ENCODE measurements around the gene FA2H. TPM values are rescaled to one million over a fixed set of nuclear protein-coding genes. Genes with fewer than 3 reads are reported as not detected.
"Not testable (repeated sequence)": the region's sequence is repeated elsewhere in the genome, so short reads cannot be mapped to it uniquely, and the experiment has no call there.

Gene FA2H
- total RNA-seq, 2 donors from 2014 or later: 2.1 to 2.4 TPM

DNA sequence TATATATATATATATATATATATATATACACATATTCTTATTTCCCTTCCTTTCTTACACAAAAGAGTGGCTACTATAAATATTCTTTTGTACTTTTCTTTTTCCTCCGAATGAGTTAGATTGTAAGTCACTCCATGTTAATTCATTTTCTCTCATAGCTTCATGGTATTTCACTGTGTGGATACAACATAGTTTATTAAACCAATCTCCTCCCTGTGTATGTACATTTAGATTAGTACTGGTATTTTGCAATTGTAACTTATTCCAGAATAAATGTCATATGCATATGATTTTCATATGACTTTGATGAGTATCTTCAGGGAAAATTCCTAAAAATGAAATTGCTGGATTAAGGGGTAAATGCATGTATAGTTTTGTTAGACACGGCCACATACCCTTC is 20.0 kb upstream of the FA2H start:
- Mint-ChIP-seq H3K27me3 (ENCODE audit: insufficient read depth) (no peaks in the 10 kb centered on the region), H3K4me3 (no peak overlapping the region), H3K9me3 (peaks cover 37% of the 10 kb centered on the region), H3K27ac (no peak overlapping the region), H3K4me1 (no peaks in the 10 kb centered on the region), H3K36me3 (ENCODE audit: low read depth) (peaks cover 2% of the 10 kb centered on the region)
- no peaks in the 10 kb centered on the region for H3K4me1 ChIP-seq (ENCODE audit: control insufficient read depth, insufficient read depth, low read length)
- H3K36me3 ChIP-seq (ENCODE audit: control insufficient read depth, insufficient read depth, low read length): no peaks in the 10 kb centered on the region
- no peak overlapping the region for H3K27ac ChIP-seq (ENCODE audit: low read depth, low read length)
- no peaks in the 10 kb centered on the region for H3K27me3 ChIP-seq (ENCODE audit: control insufficient read depth, insufficient read depth, low read length, poor library complexity, severe bottlenecking)
- TF ChIP-seq, protein P1, sequence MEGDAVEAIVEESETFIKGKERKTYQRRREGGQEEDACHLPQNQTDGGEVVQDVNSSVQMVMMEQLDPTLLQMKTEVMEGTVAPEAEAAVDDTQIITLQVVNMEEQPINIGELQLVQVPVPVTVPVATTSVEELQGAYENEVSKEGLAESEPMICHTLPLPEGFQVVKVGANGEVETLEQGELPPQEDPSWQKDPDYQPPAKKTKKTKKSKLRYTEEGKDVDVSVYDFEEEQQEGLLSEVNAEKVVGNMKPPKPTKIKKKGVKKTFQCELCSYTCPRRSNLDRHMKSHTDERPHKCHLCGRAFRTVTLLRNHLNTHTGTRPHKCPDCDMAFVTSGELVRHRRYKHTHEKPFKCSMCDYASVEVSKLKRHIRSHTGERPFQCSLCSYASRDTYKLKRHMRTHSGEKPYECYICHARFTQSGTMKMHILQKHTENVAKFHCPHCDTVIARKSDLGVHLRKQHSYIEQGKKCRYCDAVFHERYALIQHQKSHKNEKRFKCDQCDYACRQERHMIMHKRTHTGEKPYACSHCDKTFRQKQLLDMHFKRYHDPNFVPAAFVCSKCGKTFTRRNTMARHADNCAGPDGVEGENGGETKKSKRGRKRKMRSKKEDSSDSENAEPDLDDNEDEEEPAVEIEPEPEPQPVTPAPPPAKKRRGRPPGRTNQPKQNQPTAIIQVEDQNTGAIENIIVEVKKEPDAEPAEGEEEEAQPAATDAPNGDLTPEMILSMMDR (conservative IDR thresholded peaks at IDR 0.05): no peak
- H3K9me3 ChIP-seq (ENCODE audit: control insufficient read depth, low read length): peaks cover 42% of the 10 kb centered on the region
- 100% methylated on average over 1 of the region's 2 CpGs; no CpG with 5 or more reads in 1 of the 2 experiments for WGBS, 2 experiments (ENCODE audit: insufficient coverage in 1 of 2, insufficient read length in 1 of 2)
- H3K9ac ChIP-seq (ENCODE audit: extremely low read depth, low read length, poor library complexity, severe bottlenecking): no peak overlapping the region
- no peak overlapping the region for H3K4me3 ChIP-seq (ENCODE audit: low read length)
- no peak for DNase-seq

DNA sequence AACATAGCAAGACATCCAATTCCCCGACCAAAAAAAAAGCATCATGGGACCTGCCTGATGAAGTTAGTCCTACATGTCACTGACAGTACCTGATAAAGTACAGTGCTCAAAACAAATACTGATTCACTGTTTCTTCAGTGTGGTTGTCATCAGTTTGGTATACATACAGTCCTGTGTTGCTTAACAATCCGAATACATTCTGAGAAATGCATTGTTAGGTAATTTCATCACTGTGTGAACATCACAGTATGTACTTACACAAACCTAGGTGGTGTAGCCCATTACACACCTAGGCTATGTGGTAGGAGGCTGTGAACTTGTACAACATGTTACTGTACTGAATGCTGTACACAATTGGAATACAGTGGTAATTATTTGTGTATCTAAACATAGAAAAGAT is 19.0 kb upstream of the FA2H start:
- Histone ChIP-seq H3K27me3 (ENCODE audit: control insufficient read depth, insufficient read depth, low read length, poor library complexity, severe bottlenecking) (no peaks in the 10 kb centered on the region), H3K27ac (ENCODE audit: low read depth, low read length) (no peak overlapping the region), H3K36me3 (ENCODE audit: control insufficient read depth, insufficient read depth, low read length) (no peaks in the 10 kb centered on the region), H3K4me1 (ENCODE audit: control insufficient read depth, insufficient read depth, low read length) (no peaks in the 10 kb centered on the region), H3K9me3 (ENCODE audit: control insufficient read depth, low read length) (peaks cover 38% of the 10 kb centered on the region), H3K4me3 (ENCODE audit: low read length) (no peak overlapping the region), H3K9ac (ENCODE audit: extremely low read depth, low read length, poor library complexity, severe bottlenecking) (no peak overlapping the region)
- no peak overlapping the region for H3K4me3 Mint-ChIP-seq
- H3K36me3 Mint-ChIP-seq (ENCODE audit: low read depth): peaks cover 2% of the 10 kb centered on the region
- peaks cover 33% of the 10 kb centered on the region for H3K9me3 Mint-ChIP-seq
- no peak overlapping the region for H3K27ac Mint-ChIP-seq
- TF ChIP-seq, protein P1 (conservative IDR thresholded peaks at IDR 0.05): no peak
- no peaks in the 10 kb centered on the region for H3K4me1 Mint-ChIP-seq
- H3K27me3 Mint-ChIP-seq (ENCODE audit: insufficient read depth): no peaks in the 10 kb centered on the region
- no peak for DNase-seq
- WGBS, 2 experiments (ENCODE audit: insufficient coverage in 1 of 2, insufficient read length in 1 of 2): 94 to 100% methylated on average over 2 of the region's 2 CpGs

DNA sequence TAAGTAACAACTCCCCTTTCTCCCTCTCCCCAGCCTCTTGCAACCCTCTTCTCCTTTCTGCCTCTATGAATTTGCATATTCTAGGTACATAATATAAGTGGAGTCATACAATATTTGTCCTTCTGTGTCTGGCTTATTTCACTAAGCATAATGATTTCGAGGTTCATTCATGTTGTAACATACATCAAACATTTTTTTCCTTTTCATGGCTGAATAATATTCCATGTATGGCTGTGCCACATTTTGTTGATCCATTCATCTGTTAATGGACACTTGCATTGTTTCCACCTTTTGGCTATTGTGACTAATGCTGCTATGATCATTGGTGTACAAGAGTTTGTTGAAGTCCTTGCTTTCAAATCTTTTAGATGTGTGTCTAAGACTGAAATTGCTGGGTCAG is 17.6 kb upstream of the FA2H start:
- Histone ChIP-seq H3K9ac (ENCODE audit: extremely low read depth, low read length, poor library complexity, severe bottlenecking) (no peak overlapping the region), H3K9me3 (ENCODE audit: control insufficient read depth, low read length) (peaks cover 25% of the 10 kb centered on the region), H3K36me3 (ENCODE audit: control insufficient read depth, insufficient read depth, low read length) (no peaks in the 10 kb centered on the region), H3K27me3 (ENCODE audit: control insufficient read depth, insufficient read depth, low read length, poor library complexity, severe bottlenecking) (no peaks in the 10 kb centered on the region), H3K4me3 (ENCODE audit: low read length) (no peak overlapping the region), H3K27ac (ENCODE audit: low read depth, low read length) (no peak overlapping the region), H3K4me1 (ENCODE audit: control insufficient read depth, insufficient read depth, low read length) (no peaks in the 10 kb centered on the region)
- H3K4me1 Mint-ChIP-seq: no peaks in the 10 kb centered on the region
- WGBS, 2 experiments (ENCODE audit: insufficient coverage in 1 of 2, insufficient read length in 1 of 2): 76 to 100% methylated on average over 1 of the region's 1 CpG
- peaks cover 22% of the 10 kb centered on the region for H3K9me3 Mint-ChIP-seq
- TF ChIP-seq, protein P1 (conservative IDR thresholded peaks at IDR 0.05): no peak
- peaks cover 2% of the 10 kb centered on the region for H3K36me3 Mint-ChIP-seq (ENCODE audit: low read depth)
- DNase-seq: no peak
- H3K4me3 Mint-ChIP-seq: no peak overlapping the region
- H3K27ac Mint-ChIP-seq: no peak overlapping the region
- H3K27me3 Mint-ChIP-seq (ENCODE audit: insufficient read depth): no peaks in the 10 kb centered on the region

DNA sequence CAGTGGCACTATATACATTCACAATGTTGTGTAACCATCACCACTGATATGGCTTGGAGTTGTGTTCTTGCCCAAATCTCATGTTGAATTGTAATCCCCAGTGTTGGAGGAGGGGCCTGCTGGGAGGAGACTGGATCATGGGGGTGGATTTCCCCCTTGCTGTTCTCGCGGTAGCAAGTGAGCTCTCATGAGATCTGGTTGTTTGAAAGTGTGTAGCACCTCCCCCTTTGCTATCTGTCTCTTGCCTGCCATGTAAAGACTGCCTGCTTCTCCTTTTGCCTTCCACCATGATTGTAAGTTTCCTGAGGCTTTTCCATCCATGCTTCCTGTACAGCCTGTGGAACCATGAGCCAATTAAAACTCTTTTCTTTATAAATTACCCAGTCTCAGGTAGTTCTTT is 17.1 kb upstream of the FA2H start:
- H3K4me3 ChIP-seq (ENCODE audit: low read length); H3K4me3 Mint-ChIP-seq; H3K27ac Mint-ChIP-seq; H3K4me1 ChIP-seq (ENCODE audit: control insufficient read depth, insufficient read depth, low read length); H3K9ac ChIP-seq (ENCODE audit: extremely low read depth, low read length, poor library complexity, severe bottlenecking); H3K27ac ChIP-seq (ENCODE audit: low read depth, low read length); H3K27me3 ChIP-seq (ENCODE audit: control insufficient read depth, insufficient read depth, low read length, poor library complexity, severe bottlenecking); H3K4me1 Mint-ChIP-seq; DNase-seq; H3K27me3 Mint-ChIP-seq (ENCODE audit: insufficient read depth); H3K36me3 Mint-ChIP-seq (ENCODE audit: low read depth); H3K36me3 ChIP-seq (ENCODE audit: control insufficient read depth, insufficient read depth, low read length): not testable (repeated sequence)
- 100% methylated on average over 2 of the region's 2 CpGs for WGBS, 2 experiments (ENCODE audit: insufficient coverage in 1 of 2, insufficient read length in 1 of 2)
- peaks cover 18% of the 10 kb centered on the region for H3K9me3 Mint-ChIP-seq
- peaks cover 20% of the 10 kb centered on the region for H3K9me3 ChIP-seq (ENCODE audit: control insufficient read depth, low read length)

Data from endodermal cell (in vitro differentiated cells).